HUDEP-2 (cell line): ENCODE measurements around the gene PCDH9.

Experiments
- DNase-seq, 76 experiments: peaks; one replicate each; lab custom pipeline; 2025; ENCODE audit not compliant: unreplicated experiment in 76 of 76; lab: John Stamatoyannopoulos, UW

PCDH9 gene

GRCh38 chr13:66693656-66694055 is 536.5 kb downstream of the PCDH9 start:
- no peak for DNase-seq

GRCh38 chr13:66691149-66691548 is 539.0 kb downstream of the PCDH9 start:
- DNase-seq, result no peak

GRCh38 chr13:66689628-66690027 is 540.5 kb downstream of the PCDH9 start:
- DNase-seq, result no peak

- no peak for DNase-seq
Measured at GRCh38 chr13:66689037-66689619, 541.0 kb downstream of the PCDH9 start.

- DNase-seq, result no peak
Measured at GRCh38 chr13:66681403-66681802, 548.7 kb downstream of the PCDH9 start.

GRCh38 chr13:66680031-66680430 is 550.1 kb downstream of the PCDH9 start:
- DNase-seq, result no peak

GRCh38 chr13:66675620-66676019 is 554.5 kb downstream of the PCDH9 start:
- no peak for DNase-seq

GRCh38 chr13:66673401-66673800 is 556.7 kb downstream of the PCDH9 start:
- no peak for DNase-seq

GRCh38 chr13:66665991-66666390 is 564.1 kb downstream of the PCDH9 start:
- DNase-seq, result no peak

GRCh38 chr13:66663711-66664110 is 566.4 kb downstream of the PCDH9 start:
- no peak for DNase-seq

- no peak for DNase-seq
Measured at GRCh38 chr13:66663206-66663605, 566.9 kb downstream of the PCDH9 start.

GRCh38 chr13:66661336-66661735 is 568.8 kb downstream of the PCDH9 start:
- no peak for DNase-seq

- no peak for DNase-seq
Measured at GRCh38 chr13:66660468-66660813, 569.7 kb downstream of the PCDH9 start.

GRCh38 chr13:66659701-66660467 is 570.3 kb downstream of the PCDH9 start:
- DNase-seq, result no peak

GRCh38 chr13:66659286-66659685 is 570.9 kb downstream of the PCDH9 start:
- DNase-seq, result no peak

- DNase-seq, result no peak
Measured at GRCh38 chr13:66657165-66657881, 572.8 kb downstream of the PCDH9 start.

GRCh38 chr13:66655847-66656454 is 574.2 kb downstream of the PCDH9 start:
- no peak for DNase-seq

GRCh38 chr13:66644855-66645460 is 585.2 kb downstream of the PCDH9 start:
- no peak for DNase-seq

- DNase-seq, result no peak
Measured at GRCh38 chr13:66640231-66640630, 589.9 kb downstream of the PCDH9 start.

GRCh38 chr13:66639044-66639443 is 591.1 kb downstream of the PCDH9 start:
- no peak for DNase-seq

- DNase-seq, result no peak
Measured at GRCh38 chr13:66635526-66635925, 594.6 kb downstream of the PCDH9 start.
